WI38 (cell line): Measurements from ENCODE around the gene DUSP5.

Source experiments
- H3K4me3 ChIP-seq: 2 replicates; pipeline ENCODE4 v1.5.1; 2011; ENCODE audit warnings: low read depth, mild to moderate bottlenecking, control low read depth, low read length
- TF ChIP-seq, protein P1 (sequence below): IDR thresholded peaks from 2 replicates; pipeline ENCODE4 v1.5.1; 2012; ENCODE audit warnings: low read depth, mild to moderate bottlenecking, control low read depth, low read length

DUSP5 gene

DNA sequence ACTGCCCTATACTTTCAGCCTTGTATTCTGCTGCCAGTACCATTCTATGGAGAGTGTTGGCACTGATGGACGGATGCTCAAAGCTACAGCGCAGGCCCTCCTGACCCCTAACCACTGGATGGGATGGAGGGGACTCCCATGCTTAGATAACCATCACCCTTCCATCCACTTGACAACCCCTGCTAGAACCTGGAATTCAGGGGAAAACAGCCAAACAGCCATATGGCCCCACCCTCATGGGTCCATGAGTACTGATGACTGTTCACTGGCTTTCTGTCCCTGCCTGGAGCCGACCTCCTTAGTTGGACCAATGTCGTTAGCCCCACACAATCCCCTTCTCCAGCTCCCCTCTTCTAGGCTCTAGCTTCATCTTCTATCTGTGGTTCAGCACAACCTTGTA is 16.2 kb downstream of the DUSP5 start:
- TF ChIP-seq, protein P1, sequence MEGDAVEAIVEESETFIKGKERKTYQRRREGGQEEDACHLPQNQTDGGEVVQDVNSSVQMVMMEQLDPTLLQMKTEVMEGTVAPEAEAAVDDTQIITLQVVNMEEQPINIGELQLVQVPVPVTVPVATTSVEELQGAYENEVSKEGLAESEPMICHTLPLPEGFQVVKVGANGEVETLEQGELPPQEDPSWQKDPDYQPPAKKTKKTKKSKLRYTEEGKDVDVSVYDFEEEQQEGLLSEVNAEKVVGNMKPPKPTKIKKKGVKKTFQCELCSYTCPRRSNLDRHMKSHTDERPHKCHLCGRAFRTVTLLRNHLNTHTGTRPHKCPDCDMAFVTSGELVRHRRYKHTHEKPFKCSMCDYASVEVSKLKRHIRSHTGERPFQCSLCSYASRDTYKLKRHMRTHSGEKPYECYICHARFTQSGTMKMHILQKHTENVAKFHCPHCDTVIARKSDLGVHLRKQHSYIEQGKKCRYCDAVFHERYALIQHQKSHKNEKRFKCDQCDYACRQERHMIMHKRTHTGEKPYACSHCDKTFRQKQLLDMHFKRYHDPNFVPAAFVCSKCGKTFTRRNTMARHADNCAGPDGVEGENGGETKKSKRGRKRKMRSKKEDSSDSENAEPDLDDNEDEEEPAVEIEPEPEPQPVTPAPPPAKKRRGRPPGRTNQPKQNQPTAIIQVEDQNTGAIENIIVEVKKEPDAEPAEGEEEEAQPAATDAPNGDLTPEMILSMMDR = no peak
- no peak overlapping the region for H3K4me3 ChIP-seq

DNA sequence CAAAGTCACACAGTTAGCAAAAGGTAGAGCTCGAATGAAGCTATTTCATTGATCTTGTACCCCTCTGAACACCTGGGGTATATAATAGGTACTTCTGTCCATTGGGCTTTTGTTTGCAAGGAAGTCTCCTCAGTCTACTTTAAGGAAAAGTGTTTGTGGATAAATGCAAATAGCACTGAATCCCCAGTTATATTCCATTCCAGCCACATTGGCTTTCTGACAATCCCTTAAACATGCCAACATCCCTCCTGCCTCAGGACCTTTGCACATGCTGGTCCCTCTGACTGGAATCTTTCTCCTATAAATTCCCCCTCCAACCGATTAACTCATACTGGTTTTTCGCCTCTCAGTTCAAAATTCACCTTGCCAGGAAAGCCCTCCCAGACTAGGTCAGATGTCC is 17.1 kb downstream of the DUSP5 start:
- TF ChIP-seq, protein P1 = no peak
- no peak overlapping the region for H3K4me3 ChIP-seq

DNA sequence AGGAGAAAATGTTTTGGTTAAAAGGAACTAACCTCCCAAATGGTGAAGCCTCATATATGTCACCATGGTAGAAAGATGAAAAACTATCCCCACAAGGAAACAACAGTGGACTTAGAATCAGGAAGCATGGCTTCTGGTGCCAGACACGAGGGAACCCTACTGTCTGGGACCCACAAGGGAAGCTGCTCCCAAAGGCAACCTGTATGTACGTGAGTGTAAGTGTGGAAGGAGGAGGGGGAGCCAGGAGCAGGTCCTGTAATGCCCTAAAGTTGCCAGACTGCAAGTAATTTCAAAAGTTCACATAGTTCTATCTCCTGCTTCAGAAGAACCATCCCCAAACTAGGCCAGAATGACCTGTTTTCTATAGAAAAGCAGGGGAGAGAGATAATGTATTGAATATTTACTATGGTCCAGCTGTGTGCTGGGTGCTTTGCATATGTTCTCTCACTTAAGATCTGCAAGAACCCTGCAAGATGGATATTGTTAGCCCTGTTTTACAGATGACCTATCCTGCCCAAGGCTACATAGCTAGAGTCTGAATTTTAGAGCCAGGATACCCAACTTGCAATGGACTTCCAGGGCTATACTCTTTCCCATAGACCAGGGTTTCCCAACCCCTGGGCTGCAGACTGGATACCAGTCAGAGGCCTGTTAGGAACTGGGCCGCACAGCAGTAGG is 19.2 kb downstream of the DUSP5 start:
- TF ChIP-seq, protein P1 = no peak
- no peak overlapping the region for H3K4me3 ChIP-seq

DNA sequence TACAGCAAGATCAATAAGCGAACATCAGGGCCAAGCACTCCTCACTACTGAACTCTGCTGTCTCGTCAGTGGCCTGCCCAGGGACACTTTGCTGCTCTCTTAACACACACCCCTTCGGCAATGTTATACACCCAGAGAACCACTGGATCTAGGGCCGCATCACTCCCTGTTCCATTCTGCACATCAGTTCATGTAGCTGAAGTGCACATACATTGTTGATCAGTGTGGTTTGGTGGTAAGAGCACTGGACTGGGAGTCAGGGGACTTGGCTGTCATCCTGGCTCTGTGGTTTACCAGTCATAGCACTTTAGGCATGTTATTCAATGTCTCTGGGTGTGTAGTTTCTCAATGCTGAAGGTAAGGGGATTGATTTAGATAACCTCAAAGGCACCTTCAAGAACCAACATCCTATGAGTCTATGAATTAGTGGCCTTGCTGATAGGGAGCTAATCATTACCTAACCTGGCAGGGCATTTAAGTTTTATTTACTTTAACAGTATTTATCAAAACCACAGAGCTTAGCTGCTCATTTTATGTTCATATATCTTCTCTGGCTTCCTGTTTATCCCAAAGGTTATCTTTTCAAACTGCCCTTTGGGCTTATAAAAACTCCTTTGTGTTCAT is 24.8 kb downstream of the DUSP5 start:
- no peak overlapping the region for H3K4me3 ChIP-seq
- TF ChIP-seq, protein P1 = no peak

DNA sequence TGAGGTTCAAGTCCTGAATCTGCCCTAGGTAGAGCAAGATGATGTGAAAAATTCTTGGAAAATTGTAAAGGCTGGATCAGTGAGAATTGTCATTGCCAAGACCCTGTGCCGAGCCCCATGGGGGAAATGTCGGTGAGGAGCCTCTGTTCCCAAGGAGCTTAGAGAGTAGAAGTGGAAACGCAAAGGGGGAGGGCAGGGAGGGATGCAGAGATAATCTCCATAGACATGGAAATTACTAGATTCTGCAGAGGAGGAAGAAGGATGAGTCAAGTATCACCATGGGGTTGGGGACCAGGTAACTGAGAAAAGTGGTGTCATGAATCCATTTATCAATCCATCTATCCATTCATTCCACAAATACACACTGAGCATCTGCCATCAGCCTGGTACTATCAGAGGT is 26.0 kb downstream of the DUSP5 start:
- TF ChIP-seq, protein P1 = no peak

DNA sequence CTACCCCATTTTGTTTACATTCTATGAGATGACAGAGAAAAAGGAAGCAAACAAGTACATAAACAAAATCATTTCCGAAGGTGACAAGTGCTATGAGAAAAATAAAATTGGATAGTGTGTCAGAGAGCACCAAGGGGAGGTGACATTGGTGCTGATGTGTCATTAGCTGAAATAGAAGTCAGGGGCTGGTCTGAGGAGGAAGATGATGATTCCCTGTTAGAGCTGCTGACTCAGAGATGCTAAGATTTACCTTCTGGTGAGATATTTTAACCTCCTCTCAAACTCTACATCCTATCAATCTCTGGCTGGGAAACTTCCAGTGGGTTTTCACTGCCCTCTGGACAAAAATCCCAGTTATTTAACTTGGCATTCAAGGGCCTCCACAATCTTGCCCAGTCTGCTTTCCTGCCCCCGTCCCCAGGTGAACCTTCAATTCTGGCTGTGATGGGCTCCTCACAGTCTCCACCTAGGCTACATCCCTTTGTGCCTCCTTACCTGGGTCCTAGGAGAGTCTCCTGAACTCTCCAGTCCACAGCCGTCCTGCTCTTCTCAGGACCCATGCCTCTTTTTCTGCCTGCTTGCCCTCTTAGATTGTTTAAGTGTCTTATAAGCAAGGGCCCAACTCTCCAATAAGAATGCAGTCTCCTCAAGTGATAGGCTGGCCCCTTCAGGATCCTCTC is 26.6 kb downstream of the DUSP5 start:
- TF ChIP-seq, protein P1 = no peak
- H3K4me3 ChIP-seq = no peak overlapping the region

More for the DNA sequence above, 26.0 kb downstream of the DUSP5 start:
- no peak overlapping the region for H3K4me3 ChIP-seq

DNA sequence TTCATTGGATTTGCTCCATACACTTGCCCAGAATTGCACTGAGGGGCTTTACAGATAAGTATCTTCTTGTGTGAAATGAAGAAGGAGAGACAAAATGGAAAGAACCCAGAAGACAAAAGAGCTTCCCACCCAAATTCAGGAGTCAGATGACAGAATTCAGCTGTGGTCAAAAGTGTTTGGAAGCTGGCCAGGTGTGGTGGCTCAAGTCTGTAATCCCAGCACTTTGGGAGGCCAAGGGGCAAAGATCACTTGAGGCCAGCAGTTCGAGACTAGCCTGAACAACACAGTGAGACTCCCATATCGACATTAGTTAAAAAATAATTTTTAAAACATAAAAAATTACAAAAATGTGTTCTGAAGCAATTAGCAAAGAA is 27.1 kb downstream of the DUSP5 start:
- TF ChIP-seq, protein P1 = no peak
- H3K4me3 ChIP-seq = no peak overlapping the region
